HFF-Myc (cell line): ENCODE measurements around the gene SDHAF4.
"Not testable (repeated sequence)": the region's sequence is repeated elsewhere in the genome, so short reads cannot be mapped to it uniquely, and the experiment has no call there.

Experiments
- DNase-seq: peaks from one replicate; pipeline ENCODE4 v3.0.0-alpha.2; 2011; ENCODE audit warnings: low read depth; ENCODE audit errors: extremely low read depth
- H3K4me3 ChIP-seq: replicated peaks from 2 replicates; pipeline ENCODE4 v1.5.1; 2011; ENCODE audit warnings: low read depth, mild to moderate bottlenecking, control low read depth, low read length
- TF ChIP-seq, protein P1 (sequence below): IDR thresholded peaks from 2 replicates; pipeline ENCODE4 v1.5.1; 2012; ENCODE audit warnings: mild to moderate bottlenecking, low read depth, low read length, control low read depth; ENCODE audit errors: missing control alignments

Gene SDHAF4

DNA sequence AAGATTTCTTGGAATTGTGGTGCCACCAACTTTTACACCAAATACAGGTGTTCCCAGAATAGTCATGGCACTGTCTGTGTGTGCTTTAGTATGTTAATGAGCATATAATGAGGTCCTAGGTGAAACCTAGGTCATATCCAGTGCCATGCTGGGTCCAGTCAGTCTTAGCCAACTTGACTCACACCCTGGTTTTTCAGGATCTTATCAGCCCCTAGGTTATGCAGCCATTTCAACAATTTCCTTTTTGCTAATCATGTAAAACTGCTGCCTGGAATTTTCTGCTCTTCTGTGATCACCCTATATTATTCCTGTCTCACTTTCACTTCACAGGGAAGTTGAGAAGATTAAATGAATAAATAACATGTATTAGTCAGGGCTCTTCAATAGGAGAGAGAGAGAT is 23.7 kb downstream of the SDHAF4 start:
- H3K4me3 ChIP-seq, result no peak overlapping the region
- no peak for DNase-seq
- TF ChIP-seq, protein P1, sequence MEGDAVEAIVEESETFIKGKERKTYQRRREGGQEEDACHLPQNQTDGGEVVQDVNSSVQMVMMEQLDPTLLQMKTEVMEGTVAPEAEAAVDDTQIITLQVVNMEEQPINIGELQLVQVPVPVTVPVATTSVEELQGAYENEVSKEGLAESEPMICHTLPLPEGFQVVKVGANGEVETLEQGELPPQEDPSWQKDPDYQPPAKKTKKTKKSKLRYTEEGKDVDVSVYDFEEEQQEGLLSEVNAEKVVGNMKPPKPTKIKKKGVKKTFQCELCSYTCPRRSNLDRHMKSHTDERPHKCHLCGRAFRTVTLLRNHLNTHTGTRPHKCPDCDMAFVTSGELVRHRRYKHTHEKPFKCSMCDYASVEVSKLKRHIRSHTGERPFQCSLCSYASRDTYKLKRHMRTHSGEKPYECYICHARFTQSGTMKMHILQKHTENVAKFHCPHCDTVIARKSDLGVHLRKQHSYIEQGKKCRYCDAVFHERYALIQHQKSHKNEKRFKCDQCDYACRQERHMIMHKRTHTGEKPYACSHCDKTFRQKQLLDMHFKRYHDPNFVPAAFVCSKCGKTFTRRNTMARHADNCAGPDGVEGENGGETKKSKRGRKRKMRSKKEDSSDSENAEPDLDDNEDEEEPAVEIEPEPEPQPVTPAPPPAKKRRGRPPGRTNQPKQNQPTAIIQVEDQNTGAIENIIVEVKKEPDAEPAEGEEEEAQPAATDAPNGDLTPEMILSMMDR, result no peak

DNA sequence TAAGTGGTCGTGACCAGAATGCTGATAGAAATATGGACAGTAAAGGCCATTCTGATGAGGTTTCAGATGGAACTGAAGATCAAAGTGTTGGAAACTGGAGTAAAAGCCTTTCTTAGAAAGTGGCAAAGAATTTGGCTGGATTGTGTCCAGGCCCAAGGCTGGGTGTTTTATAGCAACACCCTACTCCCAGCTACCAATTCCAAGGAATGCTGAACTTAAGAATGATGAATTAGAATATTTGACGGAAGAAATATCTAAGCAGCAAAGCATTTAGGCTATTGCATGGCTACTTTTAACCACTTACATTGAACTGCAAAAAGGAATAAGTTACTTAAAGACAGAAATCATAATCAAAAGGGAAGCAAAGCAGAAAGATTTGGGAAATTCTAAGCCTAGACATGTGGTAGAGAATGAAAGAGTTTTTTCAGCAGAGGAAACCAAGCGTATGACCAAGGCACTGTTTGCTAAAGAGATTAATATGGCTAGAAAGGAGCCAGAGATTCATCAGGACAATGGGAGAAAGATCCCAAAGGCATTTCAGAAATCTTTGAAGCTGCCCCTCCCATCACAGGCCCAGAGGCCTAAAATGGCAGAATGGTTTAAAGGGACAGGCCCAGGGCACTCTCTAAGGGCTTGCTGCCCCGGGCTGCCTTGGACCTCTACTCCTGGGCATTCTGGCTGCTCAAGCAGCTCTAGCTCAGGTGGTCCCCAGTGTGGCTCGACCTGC is 25.8 kb downstream of the SDHAF4 start:
- TF ChIP-seq, protein P1, result no peak
- DNase-seq, result no peak
- no peak overlapping the region for H3K4me3 ChIP-seq

- H3K4me3 ChIP-seq, result no peak overlapping the region
- DNase-seq, result no peak
- TF ChIP-seq, protein P1, result no peak
Observed at GRCh38 chr6:70593118-70593486, 26.4 kb downstream of the SDHAF4 start.

DNA sequence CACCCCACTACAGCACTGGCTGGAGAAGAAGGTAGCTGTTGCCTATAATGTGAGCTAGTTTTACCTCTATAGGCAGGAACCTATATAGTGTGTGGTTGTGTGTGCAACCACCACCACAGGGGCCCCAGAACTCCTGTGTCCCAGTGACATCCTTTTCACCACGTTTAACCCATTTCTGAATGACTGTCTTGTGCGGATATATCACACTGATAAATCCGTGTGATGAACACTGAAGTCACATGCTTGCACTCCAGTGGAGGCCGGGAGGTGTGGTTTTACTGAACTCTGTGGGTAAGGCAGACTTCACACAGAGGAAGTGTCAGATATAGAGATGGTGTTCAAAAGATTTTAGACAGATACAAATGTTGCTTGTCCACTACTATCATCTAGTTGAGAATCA is 32.5 kb downstream of the SDHAF4 start:
- TF ChIP-seq, protein P1, result no peak
- H3K4me3 ChIP-seq, result no peak overlapping the region
- no peak for DNase-seq

- no peak for DNase-seq
- H3K4me3 ChIP-seq, result no peak overlapping the region
- TF ChIP-seq, protein P1, result no peak
Observed at GRCh38 chr6:70601014-70601413, 34.3 kb downstream of the SDHAF4 start.

DNA sequence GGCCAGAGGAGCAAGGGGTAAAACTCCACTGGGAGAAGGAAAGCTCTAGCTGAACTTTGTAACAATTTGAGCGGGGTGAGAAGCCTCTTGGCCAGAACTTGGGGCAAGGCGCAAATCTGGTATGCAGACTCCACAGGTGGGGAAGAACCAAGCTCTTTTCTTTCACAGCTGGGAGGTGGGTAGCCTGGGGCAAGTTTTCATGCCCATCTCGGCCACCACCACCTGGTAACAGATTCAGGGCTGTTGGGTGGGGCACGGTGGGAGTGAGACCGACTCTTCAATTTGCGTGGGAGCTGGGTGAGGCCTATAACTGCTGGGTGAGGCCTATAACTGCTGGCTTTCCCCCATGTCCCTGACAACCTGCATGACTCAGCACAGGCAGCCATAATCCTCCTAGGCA is 37.5 kb downstream of the SDHAF4 start:
- DNase-seq, result no peak
- TF ChIP-seq, protein P1, result no peak
- no peak overlapping the region for H3K4me3 ChIP-seq

GRCh38 chr6:70607371-70607770 is 40.6 kb downstream of the SDHAF4 start:
- H3K4me3 ChIP-seq, DNase-seq: not testable (repeated sequence)

- DNase-seq, H3K4me3 ChIP-seq: not testable (repeated sequence)
Observed at GRCh38 chr6:70609181-70609580, 42.5 kb downstream of the SDHAF4 start.
